GM12864 (cell line): ENCODE data around the gene FAM180A.

Source experiments
- DNase-seq: peaks from one replicate; pipeline ENCODE4 v3.0.0-alpha.2; 2011; ENCODE audit warnings: low read depth
- H3K4me3 ChIP-seq: 2 replicates; pipeline ENCODE4 v1.5.1; 2011; ENCODE audit warnings: mild to moderate bottlenecking, low read depth, low read length, control low read depth
- TF ChIP-seq, protein P1 (sequence below): IDR thresholded peaks from 2 replicates; pipeline ENCODE4 v1.5.1; 2011; ENCODE audit warnings: low read depth, mild to moderate bottlenecking, moderate library complexity, low read length, control low read depth, inconsistent platforms; ENCODE audit errors: missing control alignments

FAM180A gene

DNA sequence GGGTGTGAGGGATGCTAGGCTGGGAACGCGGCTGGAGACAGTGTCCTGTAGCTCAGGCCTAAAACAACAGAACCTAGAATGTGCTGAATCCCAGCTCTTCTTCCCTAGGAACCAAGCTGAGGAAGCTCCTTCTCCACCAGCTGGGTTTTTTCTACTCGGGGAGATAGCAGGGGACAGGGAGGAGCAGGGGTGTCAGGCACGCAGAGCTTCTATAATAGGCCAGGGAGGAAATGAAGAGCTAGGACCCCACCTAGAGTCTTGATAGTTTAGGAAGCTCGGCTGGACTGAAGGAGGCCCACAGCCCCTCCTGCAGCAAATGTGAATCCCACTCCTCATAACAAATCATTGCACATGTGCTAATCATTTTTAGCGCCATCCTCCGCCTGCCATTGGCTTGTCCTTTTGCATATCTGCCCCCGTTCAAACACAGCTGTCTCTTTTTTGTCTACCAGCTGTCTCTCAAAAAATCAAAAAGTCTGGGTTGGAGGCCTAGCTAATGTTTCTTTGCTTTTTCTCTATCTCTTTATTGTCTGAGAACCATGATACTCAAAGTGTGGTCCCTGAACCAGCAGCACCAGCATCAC is 24.1 kb upstream of the FAM180A start:
- TF ChIP-seq, protein P1, sequence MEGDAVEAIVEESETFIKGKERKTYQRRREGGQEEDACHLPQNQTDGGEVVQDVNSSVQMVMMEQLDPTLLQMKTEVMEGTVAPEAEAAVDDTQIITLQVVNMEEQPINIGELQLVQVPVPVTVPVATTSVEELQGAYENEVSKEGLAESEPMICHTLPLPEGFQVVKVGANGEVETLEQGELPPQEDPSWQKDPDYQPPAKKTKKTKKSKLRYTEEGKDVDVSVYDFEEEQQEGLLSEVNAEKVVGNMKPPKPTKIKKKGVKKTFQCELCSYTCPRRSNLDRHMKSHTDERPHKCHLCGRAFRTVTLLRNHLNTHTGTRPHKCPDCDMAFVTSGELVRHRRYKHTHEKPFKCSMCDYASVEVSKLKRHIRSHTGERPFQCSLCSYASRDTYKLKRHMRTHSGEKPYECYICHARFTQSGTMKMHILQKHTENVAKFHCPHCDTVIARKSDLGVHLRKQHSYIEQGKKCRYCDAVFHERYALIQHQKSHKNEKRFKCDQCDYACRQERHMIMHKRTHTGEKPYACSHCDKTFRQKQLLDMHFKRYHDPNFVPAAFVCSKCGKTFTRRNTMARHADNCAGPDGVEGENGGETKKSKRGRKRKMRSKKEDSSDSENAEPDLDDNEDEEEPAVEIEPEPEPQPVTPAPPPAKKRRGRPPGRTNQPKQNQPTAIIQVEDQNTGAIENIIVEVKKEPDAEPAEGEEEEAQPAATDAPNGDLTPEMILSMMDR: no peak
- no peak for DNase-seq
- H3K4me3 ChIP-seq: no peak overlapping the region

DNA sequence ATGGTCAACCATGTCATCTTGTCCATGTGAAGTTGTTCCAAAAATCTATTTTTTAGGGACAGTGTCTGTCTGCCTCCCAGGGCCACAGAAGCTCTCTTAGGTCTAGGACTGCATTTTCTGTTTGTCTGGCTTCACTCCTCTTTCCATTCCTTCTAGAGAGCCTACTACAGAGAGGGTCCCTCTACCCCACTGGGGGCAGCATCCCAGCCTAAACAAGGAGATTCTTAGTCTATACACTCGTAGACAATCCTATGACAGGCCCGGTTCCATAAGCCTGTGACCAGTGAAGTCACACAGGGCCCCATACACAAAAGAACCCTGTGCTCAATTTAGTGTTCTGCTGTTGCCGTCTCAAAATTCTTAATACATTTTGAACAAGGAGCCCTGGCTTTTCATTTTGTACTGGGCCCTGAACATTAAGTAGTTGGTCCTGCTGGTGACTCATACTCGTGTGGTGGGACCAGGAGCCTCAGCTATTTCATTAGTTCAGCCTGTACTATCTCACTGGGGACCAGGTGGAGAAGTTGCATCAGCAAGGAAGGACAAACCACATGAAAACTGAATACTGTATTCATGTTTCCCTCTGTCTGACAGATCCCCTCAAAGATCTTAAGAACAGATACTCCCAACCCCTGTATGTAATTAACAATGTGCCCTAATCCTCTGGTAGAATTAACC is 23.5 kb upstream of the FAM180A start:
- DNase-seq: no peak
- TF ChIP-seq, protein P1: no peak
- no peak overlapping the region for H3K4me3 ChIP-seq

DNA sequence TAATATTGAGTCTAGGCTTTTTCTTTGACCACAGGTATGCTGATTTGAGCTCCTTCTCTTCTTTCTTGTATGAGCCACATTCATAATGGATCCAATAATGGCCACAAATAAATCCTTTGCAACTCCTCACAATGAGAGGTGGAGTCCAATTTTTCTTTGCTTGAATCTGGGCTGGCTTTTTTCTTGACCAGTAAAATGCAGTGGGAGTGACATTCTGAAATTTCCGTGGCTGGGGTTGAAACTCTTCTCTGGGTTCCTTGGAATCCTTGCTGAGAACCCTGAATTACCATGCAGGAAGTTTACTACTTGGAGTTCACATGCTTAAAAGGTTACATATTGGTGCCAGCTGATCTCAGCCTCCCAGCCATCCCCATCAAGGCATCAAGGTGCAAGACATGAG is 22.4 kb upstream of the FAM180A start:
- DNase-seq: no peak
- TF ChIP-seq, protein P1: no peak
- no peak overlapping the region for H3K4me3 ChIP-seq

DNA sequence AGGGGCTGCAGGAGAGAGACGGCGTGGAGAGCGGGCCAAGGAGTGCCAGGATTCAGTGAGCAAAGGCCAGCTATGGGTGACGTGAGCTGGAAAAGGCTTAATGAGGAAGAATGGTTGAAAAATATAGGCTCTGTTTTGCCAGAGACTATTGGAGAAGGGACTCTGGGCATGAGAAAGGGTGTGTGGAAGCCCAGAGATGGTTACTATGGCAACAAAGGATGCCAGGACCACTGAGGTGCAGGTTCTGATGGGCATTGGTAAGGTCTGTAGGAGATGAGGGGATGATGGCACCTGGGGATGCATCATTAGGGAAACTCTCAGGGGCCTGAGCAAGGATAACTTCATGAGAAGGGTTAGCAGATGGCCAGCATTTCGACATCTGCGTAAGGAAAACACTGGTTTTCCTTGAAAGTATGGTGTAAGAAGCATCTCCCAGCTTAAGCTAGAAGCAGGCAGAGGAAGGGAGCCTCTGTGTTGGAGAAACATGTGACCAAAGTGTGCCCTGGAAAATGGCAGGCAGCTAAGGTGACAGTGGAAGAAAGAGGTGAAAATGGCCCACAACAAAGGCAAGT is 21.6 kb upstream of the FAM180A start:
- TF ChIP-seq, protein P1: no peak
- H3K4me3 ChIP-seq: no peak overlapping the region
- DNase-seq: no peak

DNA sequence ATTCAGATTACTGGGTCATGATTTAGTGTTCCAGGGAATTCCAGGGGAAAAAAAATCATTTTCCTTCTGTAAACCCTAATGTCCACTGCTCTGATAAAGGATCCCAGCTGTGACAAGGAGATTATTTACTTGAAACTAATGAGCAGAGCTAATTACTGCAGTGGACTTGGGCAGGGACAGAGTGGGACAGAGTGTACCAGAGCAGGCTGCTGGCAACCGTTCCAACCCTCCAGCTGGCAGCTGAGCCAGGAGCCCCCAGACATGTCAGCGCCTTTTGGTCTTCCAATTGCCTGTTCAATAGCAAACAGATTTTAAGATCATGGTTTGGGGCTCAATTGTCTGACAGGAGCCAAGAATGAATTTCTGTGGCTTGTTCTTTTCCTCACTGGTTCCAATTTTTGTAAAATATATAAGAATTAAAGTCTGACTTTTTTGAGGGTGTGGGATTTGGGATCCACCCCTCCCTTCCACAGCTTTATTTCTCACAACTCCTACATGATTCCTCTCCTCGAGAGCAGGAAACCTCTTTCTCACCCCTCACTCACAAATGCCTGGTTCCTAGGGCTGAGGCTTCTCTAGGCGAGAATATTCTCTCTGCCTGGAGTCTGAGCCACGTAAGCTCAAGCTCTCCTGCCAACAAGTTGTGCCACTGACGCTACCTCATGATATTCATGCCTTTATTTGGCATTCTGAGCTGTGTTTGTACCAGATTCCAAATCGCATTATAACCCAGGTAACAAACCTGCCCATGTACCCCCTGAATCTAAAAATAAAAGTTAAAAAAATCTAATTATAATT is 20.6 kb upstream of the FAM180A start:
- no peak for DNase-seq
- no peak overlapping the region for H3K4me3 ChIP-seq
- TF ChIP-seq, protein P1: no peak

DNA sequence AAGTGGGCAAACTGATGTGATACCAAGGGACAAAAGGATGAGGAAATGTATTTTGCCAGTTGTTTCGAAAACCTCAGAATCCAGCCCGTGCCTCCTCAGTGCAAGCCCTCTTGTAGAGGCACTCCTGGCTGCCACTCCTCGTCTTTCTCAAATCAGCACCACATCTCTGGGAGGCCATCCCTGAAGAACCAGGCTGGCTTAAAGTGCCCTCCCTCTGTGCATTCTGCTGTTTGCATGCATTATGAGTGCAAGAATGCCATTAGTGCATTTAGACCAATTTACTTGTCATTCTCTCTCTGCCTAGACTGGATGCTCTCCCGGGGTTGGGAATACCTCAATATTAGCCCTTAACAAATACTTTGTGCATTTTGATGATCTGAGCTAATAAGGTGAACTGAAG is 19.9 kb upstream of the FAM180A start:
- TF ChIP-seq, protein P1: no peak
- DNase-seq: no peak
- H3K4me3 ChIP-seq: no peak overlapping the region
